Panc1 (cell line): ENCODE data around the gene SRSF4.

ENCODE experiments used
- CTCF ChIP-seq: fragments of 450-650 bp; IDR thresholded peaks from 2 replicates; pipeline ENCODE4 v1.5.1; 2017; ENCODE audit warnings: mild to moderate bottlenecking
- POLR2AphosphoS5 ChIP-seq: IDR thresholded peaks from 2 replicates; pipeline ENCODE4 v1.6.1; 2012; ENCODE audit warnings: mild to moderate bottlenecking, low read depth, low read length, moderate library complexity
- SIN3A ChIP-seq: IDR thresholded peaks from 2 replicates; pipeline ENCODE4 v1.6.1; 2012; ENCODE audit warnings: low read depth, mild to moderate bottlenecking, low read length, moderate library complexity, borderline replicate concordance; ENCODE audit not compliant: insufficient read depth
- TCF7L2 ChIP-seq: IDR thresholded peaks from 2 replicates; pipeline ENCODE4 v1.6.1; 2011; ENCODE audit warnings: mild to moderate bottlenecking, low read depth, low read length, inconsistent platforms
- TF ChIP-seq, protein P1 (sequence below), 2 experiments: IDR thresholded peaks; 2 replicates each; pipeline ENCODE4 v1.6.1; 2011 to 2012; ENCODE audit warnings: low read depth in 2 of 2, control low read depth in 1 of 2, low read length in 1 of 2, mild to moderate bottlenecking in 1 of 2, moderate library complexity in 1 of 2; ENCODE audit not compliant: insufficient read depth in 1 of 2

DNA sequence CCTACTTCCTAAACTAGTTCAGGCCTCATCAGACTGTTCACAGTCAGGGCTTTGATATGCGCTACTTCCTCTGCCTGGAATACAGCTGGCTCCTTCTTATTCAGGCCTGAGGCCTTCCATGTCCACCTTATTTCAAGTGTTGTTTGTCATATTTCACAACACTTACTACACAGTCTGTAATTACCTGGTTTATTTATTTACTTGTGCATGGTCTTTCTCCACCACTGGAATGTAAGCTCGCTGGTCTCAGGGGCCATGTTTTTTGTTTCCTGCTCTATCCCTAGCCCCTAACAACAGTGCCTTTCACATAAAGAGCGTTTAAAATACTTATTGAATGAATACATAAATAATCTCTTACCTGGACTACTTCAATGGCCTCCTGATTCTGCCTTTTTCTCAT, 4.6 kb upstream of the SRSF4 start:
- TF ChIP-seq, protein P1, sequence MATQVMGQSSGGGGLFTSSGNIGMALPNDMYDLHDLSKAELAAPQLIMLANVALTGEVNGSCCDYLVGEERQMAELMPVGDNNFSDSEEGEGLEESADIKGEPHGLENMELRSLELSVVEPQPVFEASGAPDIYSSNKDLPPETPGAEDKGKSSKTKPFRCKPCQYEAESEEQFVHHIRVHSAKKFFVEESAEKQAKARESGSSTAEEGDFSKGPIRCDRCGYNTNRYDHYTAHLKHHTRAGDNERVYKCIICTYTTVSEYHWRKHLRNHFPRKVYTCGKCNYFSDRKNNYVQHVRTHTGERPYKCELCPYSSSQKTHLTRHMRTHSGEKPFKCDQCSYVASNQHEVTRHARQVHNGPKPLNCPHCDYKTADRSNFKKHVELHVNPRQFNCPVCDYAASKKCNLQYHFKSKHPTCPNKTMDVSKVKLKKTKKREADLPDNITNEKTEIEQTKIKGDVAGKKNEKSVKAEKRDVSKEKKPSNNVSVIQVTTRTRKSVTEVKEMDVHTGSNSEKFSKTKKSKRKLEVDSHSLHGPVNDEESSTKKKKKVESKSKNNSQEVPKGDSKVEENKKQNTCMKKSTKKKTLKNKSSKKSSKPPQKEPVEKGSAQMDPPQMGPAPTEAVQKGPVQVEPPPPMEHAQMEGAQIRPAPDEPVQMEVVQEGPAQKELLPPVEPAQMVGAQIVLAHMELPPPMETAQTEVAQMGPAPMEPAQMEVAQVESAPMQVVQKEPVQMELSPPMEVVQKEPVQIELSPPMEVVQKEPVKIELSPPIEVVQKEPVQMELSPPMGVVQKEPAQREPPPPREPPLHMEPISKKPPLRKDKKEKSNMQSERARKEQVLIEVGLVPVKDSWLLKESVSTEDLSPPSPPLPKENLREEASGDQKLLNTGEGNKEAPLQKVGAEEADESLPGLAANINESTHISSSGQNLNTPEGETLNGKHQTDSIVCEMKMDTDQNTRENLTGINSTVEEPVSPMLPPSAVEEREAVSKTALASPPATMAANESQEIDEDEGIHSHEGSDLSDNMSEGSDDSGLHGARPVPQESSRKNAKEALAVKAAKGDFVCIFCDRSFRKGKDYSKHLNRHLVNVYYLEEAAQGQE (IDR thresholded peaks at IDR 0.05; ENCODE audit: insufficient read depth in 1 of 2, low read depth in 2 of 2, low read length in 1 of 2): no peak
- TF ChIP-seq CTCF (no peak), POLR2AphosphoS5 (no peak), TCF7L2 (no peak), SIN3A (no peak)
